K562 (cell line): Measurements from ENCODE around the gene TRMT44. TPM values are rescaled to one million over a fixed set of nuclear protein-coding genes. Genes with fewer than 3 reads are reported as not detected.

ENCODE experiments used
- ATAC-seq: fragments of 200-7000 bp; cut with Tn5 transposase; 3 replicates; pipeline ENCODE4 v1.9.1; 2020; ENCODE audit warnings: moderate library complexity
- BruUV-seq: library from RNA; stranded (reverse); fragments of 400-500 nt; replicated peaks from 2 replicates; lab custom pipeline; 2021; lab: Mats Ljungman, UMichigan
- CTCF ChIA-PET: fragments of 300-600 bp; formaldehyde crosslinking; extraction: SDS; loops from one replicate; lab custom pipeline; 2021; ENCODE audit warnings: low intra/inter-chr PET ratio; lab: Yijun Ruan, JAX
- POLR2A ChIA-PET: fragments of 300-600, 350-650 bp; sonication (Branson Sonifier 250); formaldehyde crosslinking; extraction: SDS; loops from one replicate; lab custom pipeline; 2021; ENCODE audit warnings: antibody characterized with exemption, inconsistent platforms; lab: Yijun Ruan, JAX
- DNase-seq, 4 experiments: peaks; one replicate each; pipeline versions ENCODE4 v3.0.0 to v3.0.0-alpha.2; 2011 to 2018; ENCODE audit warnings: low spot score in 3 of 4, mixed read lengths in 3 of 4; ENCODE audit errors: extremely low read depth in 1 of 4
- FAIRE-seq: peaks from 2 replicates; lab custom pipeline; 2011; peaks lifted over from hg19 to GRCh38; lab: Jason Lieb, UNC
- H2AFZ ChIP-seq: 2 replicates; pipeline ENCODE4 v1.6.0; 2011; ENCODE audit warnings: low read depth, low read length, control low read depth, inconsistent platforms
- H3K27ac ChIP-seq: fragments of 200-600 bp; 3 replicates; pipeline ENCODE4 v1.8.0; 2011; ENCODE audit warnings: low read depth, mild to moderate bottlenecking, control low read depth, inconsistent platforms, low read length, moderate library complexity, mixed read lengths; ENCODE audit errors: extremely low read depth
- H3K27me3 ChIP-seq, 2 experiments: fragments of 300-600 bp in 1 of 2; 2 replicates in 1 of 2; 3 replicates in 1 of 2; pipeline versions ENCODE4 v1.6.0 to v1.8.0; 2011; ENCODE audit warnings: inconsistent platforms in 2 of 2, low read length in 2 of 2, mild to moderate bottlenecking in 1 of 2, mixed read lengths in 1 of 2, moderate library complexity in 1 of 2; ENCODE audit not compliant: control insufficient read depth in 2 of 2, insufficient read depth in 2 of 2
- H3K36me3 ChIP-seq: fragments of 300-600 bp; 3 replicates; pipeline ENCODE4 v1.8.0; 2011; ENCODE audit warnings: mild to moderate bottlenecking, low read length, inconsistent platforms; ENCODE audit not compliant: control insufficient read depth, insufficient read depth
- H3K4me1 ChIP-seq, 2 experiments: fragments of 200-600 bp in 1 of 2; replicated peaks in 1 of 2; 2 replicates in 1 of 2; 3 replicates in 1 of 2; pipeline versions ENCODE4 v1.5.1 to v1.8.0; 2011; ENCODE audit warnings: inconsistent platforms in 2 of 2, low read length in 2 of 2, mild to moderate bottlenecking in 1 of 2, mixed read lengths in 1 of 2, moderate library complexity in 1 of 2; ENCODE audit not compliant: control insufficient read depth in 2 of 2, insufficient read depth in 2 of 2
- H3K4me2 ChIP-seq: 2 replicates; pipeline ENCODE4 v1.6.1; 2011; ENCODE audit warnings: low read length, control low read depth, inconsistent platforms, mixed read lengths; ENCODE audit not compliant: insufficient read depth
- H3K4me3 ChIP-seq: fragments of 200-600 bp; sonication (generic), shearing (Covaris generic); 2 replicates; pipeline ENCODE4 v1.5.1; 2016; ENCODE audit warnings: control low read depth, inconsistent platforms
- H3K79me2 ChIP-seq: fragments of 200-600 bp; 3 replicates; pipeline ENCODE4 v1.8.0; 2011; ENCODE audit warnings: low read length, inconsistent platforms; ENCODE audit not compliant: control insufficient read depth, insufficient read depth
- H3K9ac ChIP-seq, 2 experiments: 2 replicates each; pipeline versions ENCODE4 v1.6.0 to v1.6.1; 2011; ENCODE audit warnings: low read depth in 2 of 2, low read length in 2 of 2, control low read depth in 1 of 2, inconsistent platforms in 1 of 2, mild to moderate bottlenecking in 1 of 2, mixed read lengths in 1 of 2; ENCODE audit not compliant: insufficient read depth in 1 of 2
- H3K9me1 ChIP-seq: one replicate; pipeline ENCODE4 v1.6.0; 2011; ENCODE audit warnings: inconsistent platforms, mild to moderate bottlenecking, low read length, moderate library complexity; ENCODE audit not compliant: control insufficient read depth, insufficient read depth
- H3K9me3 ChIP-seq: replicated peaks from 2 replicates; pipeline ENCODE4 v1.5.1; 2011; ENCODE audit warnings: low read depth, low read length, inconsistent platforms; ENCODE audit not compliant: control insufficient read depth, insufficient read depth
- H4K20me1 ChIP-seq: replicated peaks from 2 replicates; pipeline ENCODE4 v1.6.1; 2011; ENCODE audit warnings: low read length, inconsistent platforms, mixed read lengths; ENCODE audit not compliant: control insufficient read depth, insufficient read depth
- ARID2 ChIP-seq: fragments of 450-650 bp; IDR thresholded peaks from 2 replicates; pipeline ENCODE4 v1.6.1; 2017; ENCODE audit warnings: antibody characterized with exemption, mild to moderate bottlenecking
- CXXC5 ChIP-seq: fragments of 250-450 bp; sonication (Bioruptor Pico); IDR thresholded peaks from 2 replicates; pipeline ENCODE4 v1.8.0; 2022; ENCODE audit warnings: inconsistent platforms, mild to moderate bottlenecking, moderate library complexity
- POLR2G ChIP-seq: fragments of 200-400 bp; formaldehyde crosslinking; IDR thresholded peaks from 2 replicates; pipeline ENCODE4 v1.6.1; 2017; ENCODE audit warnings: low read depth, mild to moderate bottlenecking, antibody characterized with exemption, low read length, moderate library complexity
- RBM17 ChIP-seq: fragments of 200-400 bp; formaldehyde crosslinking; IDR thresholded peaks from 2 replicates; pipeline ENCODE4 v1.6.1; 2017; ENCODE audit warnings: low read depth, mild to moderate bottlenecking, low read length, borderline replicate concordance
- TCF7 ChIP-seq: sonication (generic); IDR thresholded peaks from 2 replicates; pipeline ENCODE4 v1.6.1; 2016; ENCODE audit warnings: antibody characterized with exemption, borderline replicate concordance
- ZBTB33 ChIP-seq: sonication (generic); formaldehyde crosslinking; IDR thresholded peaks from 2 replicates; pipeline ENCODE4 v1.8.1; 2023; ENCODE audit warnings: mild to moderate bottlenecking, missing genetic modification reagents
- WGBS: fragments of 100-300 bp; shearing (Covaris generic); methylation state at CpG from one replicate; pipeline ENCODE4 v1.1.6; 2016; ENCODE audit warnings: low coverage, mixed read lengths; ENCODE audit not compliant: insufficient coverage; ENCODE audit errors: missing lambda C conversion rate; 5-methylcytosine and 5-hydroxymethylcytosine counted together
- in situ Hi-C: fragments of 300-500 bp; cut with MboI; formaldehyde crosslinking; loops from 4 replicates; pipeline ENCODE4 v1.15.0; 2018; ENCODE audit warnings: inconsistent platforms, mixed read lengths
- intact Hi-C: fragments of 100-400 bp; cut with micrococcal nuclease; formaldehyde crosslinking; loops from 2 replicates; pipeline ENCODE4 v1.14.2; 2022
- polyA plus RNA-seq, 8 experiments: library from polyadenylated mRNA; depleted of rRNA in 4 of 8; stranded (reverse) in 5 of 8; unstranded in 3 of 8; fragments of >200 nt; fragmentation: Nextera tagmentation in 2 of 8; fragmentation: Illumina TruSeq in 1 of 8; extraction: Ambion mirVana in 2 of 8; extraction: Trizol in 1 of 8; gene quantifications; 2 replicates each; pipeline versions ENCODE4 v1.2.1 to v1.2.3, GENCODE V29; 2011 to 2014; ENCODE audit warnings: inconsistent platforms in 1 of 8, missing spikeins in 1 of 8
- total RNA-seq, 7 experiments: library from RNA; depleted of rRNA in 6 of 7; stranded (reverse); fragments of >200 nt in 6 of 7; fragmentation: Illumina TruSeq in 2 of 7; extraction: Trizol in 2 of 7; gene quantifications; 2 replicates each; pipeline versions ENCODE4 v1.2.1 to v1.2.3, GENCODE V29; 2011 to 2021; ENCODE audit warnings: low replicate concordance in 1 of 7

The TRMT44 gene
- total and polyA plus RNA-seq, 9 of the 15 experiments (the other 6 are each of a cell fraction or from before 2014, with no cell fraction given): 1.2 to 18.6 (median 10.0) TPM

DNA sequence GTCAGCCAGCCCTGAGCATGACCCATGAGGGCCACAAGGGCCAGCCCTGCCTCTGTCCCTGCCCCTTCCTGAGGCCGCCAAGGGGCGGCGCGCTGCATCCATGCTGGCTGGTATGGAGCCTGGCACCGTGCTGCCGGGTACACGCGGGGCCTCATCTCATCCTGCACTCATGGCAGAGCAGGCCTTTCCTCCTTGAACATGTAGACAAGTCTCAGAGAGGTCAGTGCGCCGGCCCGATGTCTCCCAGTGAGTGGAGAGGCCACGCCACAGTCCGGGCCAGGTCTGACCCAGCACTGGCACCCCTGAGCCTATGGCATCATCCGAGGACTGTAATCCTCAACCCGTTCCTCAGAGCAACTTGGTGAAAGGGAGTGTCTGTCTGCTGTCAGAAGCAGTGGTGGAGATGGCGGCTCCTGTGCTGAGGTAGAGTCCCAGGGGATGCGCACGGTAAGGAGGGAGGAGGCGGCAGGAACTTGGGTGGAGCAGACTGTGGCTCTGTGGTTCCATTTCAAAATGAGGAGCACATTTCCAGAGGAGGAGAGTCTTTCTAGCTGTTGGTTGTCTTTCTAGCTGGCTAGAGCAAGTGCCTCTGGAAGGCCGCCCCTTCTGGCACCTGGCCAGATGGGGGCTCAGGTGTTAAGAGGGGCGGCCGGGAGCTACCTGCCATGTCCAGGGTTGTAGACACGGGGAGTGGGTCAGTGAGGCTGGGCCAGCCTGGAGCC lies 32.8 kb downstream of the TRMT44 start (continued):
- TF ChIP-seq RBM17: no peak
- TF ChIP-seq TCF7: no peak
- TF ChIP-seq ZBTB33 (CRISPR knock-in tag): peak; percentile 77
- TF ChIP-seq, all 486 proteins: peak for 5

GRCh38 chr4:8473920-8474590 lies 33.5 kb downstream of the TRMT44 start:
- 0 out of 2 replicates have a peak, but pooled peaks cover 3% of the 10 kb centered on the region for H4K20me1 ChIP-seq
- ATAC-seq (no peak), FAIRE-seq (no peak), DNase-seq (peak in 1 of 4 experiments; percentile 12)
- H3K4me1 ChIP-seq: peaks cover 11 to 55% of the 10 kb centered on the region in 2 experiments
- in situ Hi-C loops (no loop called here), intact Hi-C loops (no loop called here)
- no TSS peak for BruUV-seq
- H3K9me3 ChIP-seq: no peaks in the 10 kb centered on the region
- WGBS: 75% methylated on average over 20 of the region's 20 CpGs
- H3K4me3 ChIP-seq: no peak overlapping the region
- no peak overlapping the region for H2AFZ ChIP-seq
- no peaks in the 10 kb centered on the region for H3K9me1 ChIP-seq
- peaks cover 39% of the 10 kb centered on the region; the same call in 1 of the 3 replicates for H3K36me3 ChIP-seq
- 0 out of 2 replicates have a peak, but pooled peaks have one; percentile 0 for TF ChIP-seq POLR2G
- TF ChIP-seq CXXC5: 0 out of 2 replicates have a peak, but pooled peaks have one; percentile 6
- no peak for TF ChIP-seq ARID2
- H3K4me2 ChIP-seq: no peak overlapping the region
- H3K27me3 ChIP-seq: no peaks in the 10 kb centered on the region
- peak overlapping the region in 1 of 2 experiments; percentile 26; a peak in 2 of 4 replicates for H3K9ac ChIP-seq
- ChIA-PET CTCF (interaction anchor here (0.6 kb wide), 1 partner anchor 121 kb away, joined by 3 read pairs; no protein-coding TSS in a partner anchor), POLR2A (interaction anchor here (1.1 to 1.5 kb wide), 3 partner anchors 14 to 139 kb away, joined by 4 to 6 read pairs (median 4); no protein-coding TSS in a partner anchor)
- H3K79me2 ChIP-seq: no peaks in the 10 kb centered on the region
- H3K27ac ChIP-seq: no peak overlapping the region
